ENCODE results near the gene TACR1. TPM values are rescaled to one million over a fixed set of nuclear protein-coding genes. Genes with fewer than 3 reads are reported as not detected.

Gene TACR1
- total and polyA plus RNA-seq, 2 of the 13 experiments (the other 11 are each of a cell fraction or from before 2014, with no cell fraction given) = not detected

DNA sequence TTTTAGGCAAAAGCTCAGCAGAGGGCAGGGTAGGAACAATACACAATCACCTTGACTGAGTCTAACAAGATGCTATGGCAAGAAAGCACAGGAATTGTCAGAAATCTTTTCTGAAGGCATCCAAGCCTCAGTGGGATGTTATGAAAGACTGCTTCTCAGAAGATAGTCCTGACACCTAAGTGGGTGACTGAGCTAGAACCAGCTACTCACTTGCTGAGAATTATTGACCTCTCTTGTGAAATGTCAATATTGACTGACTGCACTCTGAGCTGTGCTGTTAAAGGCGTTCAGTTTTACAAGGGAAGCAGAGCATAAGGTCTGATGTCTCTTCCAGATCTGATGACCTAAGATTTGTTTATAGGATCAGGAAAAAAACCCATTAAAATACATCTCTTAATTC is 46.1 kb downstream of the TACR1 start (continued):
- TF ChIP-seq, protein P1, sequence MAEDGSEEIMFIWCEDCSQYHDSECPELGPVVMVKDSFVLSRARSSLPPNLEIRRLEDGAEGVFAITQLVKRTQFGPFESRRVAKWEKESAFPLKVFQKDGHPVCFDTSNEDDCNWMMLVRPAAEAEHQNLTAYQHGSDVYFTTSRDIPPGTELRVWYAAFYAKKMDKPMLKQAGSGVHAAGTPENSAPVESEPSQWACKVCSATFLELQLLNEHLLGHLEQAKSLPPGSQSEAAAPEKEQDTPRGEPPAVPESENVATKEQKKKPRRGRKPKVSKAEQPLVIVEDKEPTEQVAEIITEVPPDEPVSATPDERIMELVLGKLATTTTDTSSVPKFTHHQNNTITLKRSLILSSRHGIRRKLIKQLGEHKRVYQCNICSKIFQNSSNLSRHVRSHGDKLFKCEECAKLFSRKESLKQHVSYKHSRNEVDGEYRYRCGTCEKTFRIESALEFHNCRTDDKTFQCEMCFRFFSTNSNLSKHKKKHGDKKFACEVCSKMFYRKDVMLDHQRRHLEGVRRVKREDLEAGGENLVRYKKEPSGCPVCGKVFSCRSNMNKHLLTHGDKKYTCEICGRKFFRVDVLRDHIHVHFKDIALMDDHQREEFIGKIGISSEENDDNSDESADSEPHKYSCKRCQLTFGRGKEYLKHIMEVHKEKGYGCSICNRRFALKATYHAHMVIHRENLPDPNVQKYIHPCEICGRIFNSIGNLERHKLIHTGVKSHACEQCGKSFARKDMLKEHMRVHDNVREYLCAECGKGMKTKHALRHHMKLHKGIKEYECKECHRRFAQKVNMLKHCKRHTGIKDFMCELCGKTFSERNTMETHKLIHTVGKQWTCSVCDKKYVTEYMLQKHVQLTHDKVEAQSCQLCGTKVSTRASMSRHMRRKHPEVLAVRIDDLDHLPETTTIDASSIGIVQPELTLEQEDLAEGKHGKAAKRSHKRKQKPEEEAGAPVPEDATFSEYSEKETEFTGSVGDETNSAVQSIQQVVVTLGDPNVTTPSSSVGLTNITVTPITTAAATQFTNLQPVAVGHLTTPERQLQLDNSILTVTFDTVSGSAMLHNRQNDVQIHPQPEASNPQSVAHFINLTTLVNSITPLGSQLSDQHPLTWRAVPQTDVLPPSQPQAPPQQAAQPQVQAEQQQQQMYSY (CRISPR knock-in tag; IDR thresholded peaks at IDR 0.05) = no peak
- TF ChIP-seq KLF13 (CRISPR knock-in tag; IDR thresholded peaks at IDR 0.05) (no peak), ZNF709 (CRISPR knock-in tag; IDR thresholded peaks at IDR 0.05) (no peak), MAFG (CRISPR knock-in tag; IDR thresholded peaks at IDR 0.05) (no peak), NAIF1 (CRISPR knock-in tag; IDR thresholded peaks at IDR 0.05; ENCODE audit: borderline replicate concordance) (no peak), PHF20 (CRISPR knock-in tag; IDR thresholded peaks at IDR 0.05) (no peak), NR0B2 (CRISPR knock-in tag; IDR thresholded peaks at IDR 0.05) (no peak), TCF7 (IDR thresholded peaks at IDR 0.05; ENCODE audit: low read depth) (peak; percentile 65), CENPBD1 (CRISPR knock-in tag; IDR thresholded peaks at IDR 0.05; ENCODE audit: borderline replicate concordance, low read depth) (no peak), MXD1 (CRISPR knock-in tag; IDR thresholded peaks at IDR 0.05) (no peak), GLI4 (CRISPR knock-in tag; IDR thresholded peaks at IDR 0.05; ENCODE audit: borderline replicate concordance) (no peak), SALL2 (CRISPR knock-in tag; IDR thresholded peaks at IDR 0.05) (peak; percentile 47; the same call in 1 of the 2 replicates), ZNF430 (CRISPR knock-in tag; IDR thresholded peaks at IDR 0.05) (peak; percentile 84), HOXA3 (CRISPR knock-in tag; IDR thresholded peaks at IDR 0.05) (peak; percentile 74)
- TF ChIP-seq, protein P2, sequence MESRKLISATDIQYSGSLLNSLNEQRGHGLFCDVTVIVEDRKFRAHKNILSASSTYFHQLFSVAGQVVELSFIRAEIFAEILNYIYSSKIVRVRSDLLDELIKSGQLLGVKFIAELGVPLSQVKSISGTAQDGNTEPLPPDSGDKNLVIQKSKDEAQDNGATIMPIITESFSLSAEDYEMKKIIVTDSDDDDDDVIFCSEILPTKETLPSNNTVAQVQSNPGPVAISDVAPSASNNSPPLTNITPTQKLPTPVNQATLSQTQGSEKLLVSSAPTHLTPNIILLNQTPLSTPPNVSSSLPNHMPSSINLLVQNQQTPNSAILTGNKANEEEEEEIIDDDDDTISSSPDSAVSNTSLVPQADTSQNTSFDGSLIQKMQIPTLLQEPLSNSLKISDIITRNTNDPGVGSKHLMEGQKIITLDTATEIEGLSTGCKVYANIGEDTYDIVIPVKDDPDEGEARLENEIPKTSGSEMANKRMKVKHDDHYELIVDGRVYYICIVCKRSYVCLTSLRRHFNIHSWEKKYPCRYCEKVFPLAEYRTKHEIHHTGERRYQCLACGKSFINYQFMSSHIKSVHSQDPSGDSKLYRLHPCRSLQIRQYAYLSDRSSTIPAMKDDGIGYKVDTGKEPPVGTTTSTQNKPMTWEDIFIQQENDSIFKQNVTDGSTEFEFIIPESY (CRISPR knock-in tag; IDR thresholded peaks at IDR 0.05) = 0 out of 2 replicates have a peak, but pooled peaks have one; percentile 47
- TF ChIP-seq, protein P3, sequence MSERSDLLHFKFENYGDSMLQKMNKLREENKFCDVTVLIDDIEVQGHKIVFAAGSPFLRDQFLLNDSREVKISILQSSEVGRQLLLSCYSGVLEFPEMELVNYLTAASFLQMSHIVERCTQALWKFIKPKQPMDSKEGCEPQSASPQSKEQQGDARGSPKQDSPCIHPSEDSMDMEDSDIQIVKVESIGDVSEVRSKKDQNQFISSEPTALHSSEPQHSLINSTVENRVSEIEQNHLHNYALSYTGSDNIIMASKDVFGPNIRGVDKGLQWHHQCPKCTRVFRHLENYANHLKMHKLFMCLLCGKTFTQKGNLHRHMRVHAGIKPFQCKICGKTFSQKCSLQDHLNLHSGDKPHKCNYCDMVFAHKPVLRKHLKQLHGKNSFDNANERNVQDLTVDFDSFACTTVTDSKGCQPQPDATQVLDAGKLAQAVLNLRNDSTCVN (CRISPR knock-in tag; IDR thresholded peaks at IDR 0.05; ENCODE audit: borderline replicate concordance) = peak; percentile 71; the same call in 1 of the 2 replicates
